Measurements from ENCODE around the gene SERPINB1. TPM values are rescaled to one million over a fixed set of nuclear protein-coding genes. Genes with fewer than 3 reads are reported as not detected.
"Not testable (repeated sequence)": the region's sequence is repeated elsewhere in the genome, so short reads cannot be mapped to it uniquely, and the experiment has no call there.

Gene SERPINB1
- total RNA-seq, result 19.3 and 33.5 TPM in 2 replicates
- 10.9 TPM for polyA plus RNA-seq (2012)

- peak; percentile 97 for DNase-seq (ENCODE audit: low read depth)
Observed at GRCh38 chr6:2841264-2842138, at the start of gene SERPINB1. TSS of gene SERPINB1 (minus strand) at chr6:2841863. CDS start at chr6:2840586, 1,277 bp downstream.

DNA sequence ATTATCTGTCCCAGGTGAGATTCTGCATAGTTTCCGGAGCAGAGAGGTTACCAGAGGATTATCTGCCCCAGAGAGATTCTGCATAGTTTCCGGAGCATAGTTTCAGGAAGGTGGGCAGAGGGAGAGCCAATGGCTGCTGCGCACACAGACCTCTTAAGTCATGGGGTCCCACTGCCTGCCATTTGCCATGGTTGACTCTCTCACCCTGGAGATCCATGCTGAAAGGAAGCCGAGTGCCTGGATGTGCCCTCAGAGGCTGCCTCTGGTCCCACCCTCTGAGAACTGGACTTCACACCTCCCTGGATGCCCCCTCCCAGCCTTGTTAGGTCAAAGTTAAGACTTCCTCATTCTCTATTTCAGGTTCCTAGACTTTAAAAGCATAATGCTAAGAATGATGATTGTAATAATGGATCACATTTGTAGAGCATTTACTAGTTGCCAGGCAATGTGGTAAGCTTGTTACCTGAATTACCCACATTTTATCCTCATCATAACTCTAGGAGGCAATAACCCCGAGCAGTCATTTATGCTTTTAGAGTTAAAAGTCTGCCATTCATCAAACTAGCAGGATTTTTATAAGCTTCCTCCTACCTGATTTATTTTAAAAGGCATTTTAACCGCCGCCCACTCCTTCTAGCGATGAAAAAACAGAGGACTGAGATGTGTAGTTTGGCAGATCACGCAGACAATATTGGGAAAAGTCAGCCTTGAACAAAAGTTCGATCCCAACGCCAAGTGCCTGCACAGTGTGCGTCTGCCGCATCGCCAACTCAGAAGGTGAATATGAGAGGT, 49.5 kb upstream of the SERPINB1 start:
- no peak for DNase-seq (ENCODE audit: low read depth)

- no peak for DNase-seq (ENCODE audit: low read depth)
Observed at GRCh38 chr6:2885967-2886735, 44.5 kb upstream of the SERPINB1 start.

GRCh38 chr6:2884804-2885203, 43.1 kb upstream of the SERPINB1 start:
- DNase-seq (ENCODE audit: low read depth), result no peak

DNA sequence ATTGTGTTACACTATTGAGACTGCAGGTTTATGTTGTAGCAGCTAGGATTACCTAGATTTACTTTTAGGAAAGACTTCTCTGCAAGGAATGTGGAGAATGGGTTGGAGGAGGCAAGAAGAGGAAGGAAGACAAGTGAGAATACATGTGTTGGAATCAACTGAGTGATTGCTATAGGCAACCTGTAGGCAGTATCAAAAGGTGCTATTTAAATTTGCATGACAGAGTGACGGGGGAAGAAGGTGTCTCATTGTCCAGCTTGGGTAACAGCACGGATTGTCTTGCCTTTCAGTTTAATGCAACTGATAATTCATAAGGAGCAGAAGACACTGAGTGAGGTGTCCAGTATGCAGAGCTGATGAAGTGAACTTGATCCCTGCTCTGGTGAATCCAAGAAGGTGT, 42.0 kb upstream of the SERPINB1 start:
- DNase-seq (ENCODE audit: low read depth), result no peak

GRCh38 chr6:2881423-2881822, 39.8 kb upstream of the SERPINB1 start:
- DNase-seq (ENCODE audit: low read depth), result no peak

GRCh38 chr6:2880156-2880555, 38.5 kb upstream of the SERPINB1 start:
- not testable (repeated sequence) for DNase-seq (ENCODE audit: low read depth)

- no peak for DNase-seq (ENCODE audit: low read depth)
Observed at GRCh38 chr6:2877960-2878359, 36.3 kb upstream of the SERPINB1 start.

DNA sequence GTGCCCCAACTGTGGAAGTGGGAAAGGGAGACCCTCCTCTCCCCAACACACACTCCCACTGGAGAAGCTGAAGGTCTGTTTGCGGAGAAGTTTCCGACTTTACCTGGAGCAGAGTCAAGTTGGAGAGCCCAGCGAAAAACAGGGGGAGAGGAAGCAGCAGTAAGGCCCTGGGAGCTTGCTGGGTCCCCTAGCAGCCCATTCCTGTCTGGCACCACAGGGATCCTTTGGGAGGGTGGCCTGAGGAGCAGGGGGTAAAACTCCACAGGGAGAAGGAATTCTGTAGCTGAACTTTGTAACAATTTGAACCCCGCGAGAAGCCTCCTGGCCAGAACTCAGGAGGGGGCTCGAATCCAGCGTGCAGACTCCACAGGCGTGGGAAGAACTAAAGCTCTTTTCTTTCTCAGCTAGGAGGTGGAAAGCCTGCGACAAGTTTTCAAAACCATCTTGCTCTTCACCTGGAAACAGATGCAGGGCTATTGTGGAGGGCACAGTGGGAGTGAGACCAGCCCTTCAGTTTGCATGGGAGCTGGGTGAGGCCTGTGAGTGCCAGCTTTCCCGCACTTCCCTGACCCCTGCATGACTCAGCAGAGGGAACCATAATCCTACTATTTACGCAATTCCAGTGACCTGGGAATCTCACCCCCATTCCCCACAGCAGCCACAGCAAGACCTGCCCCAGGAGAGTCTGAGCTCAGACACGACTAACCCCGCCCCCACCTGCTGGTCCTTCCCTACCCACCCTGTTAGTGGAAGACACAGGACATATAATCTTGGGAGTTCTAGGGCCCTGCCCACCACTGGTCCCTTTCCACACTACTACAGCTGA, 35.6 kb upstream of the SERPINB1 start:
- DNase-seq (ENCODE audit: low read depth), result peak; percentile 73

DNA sequence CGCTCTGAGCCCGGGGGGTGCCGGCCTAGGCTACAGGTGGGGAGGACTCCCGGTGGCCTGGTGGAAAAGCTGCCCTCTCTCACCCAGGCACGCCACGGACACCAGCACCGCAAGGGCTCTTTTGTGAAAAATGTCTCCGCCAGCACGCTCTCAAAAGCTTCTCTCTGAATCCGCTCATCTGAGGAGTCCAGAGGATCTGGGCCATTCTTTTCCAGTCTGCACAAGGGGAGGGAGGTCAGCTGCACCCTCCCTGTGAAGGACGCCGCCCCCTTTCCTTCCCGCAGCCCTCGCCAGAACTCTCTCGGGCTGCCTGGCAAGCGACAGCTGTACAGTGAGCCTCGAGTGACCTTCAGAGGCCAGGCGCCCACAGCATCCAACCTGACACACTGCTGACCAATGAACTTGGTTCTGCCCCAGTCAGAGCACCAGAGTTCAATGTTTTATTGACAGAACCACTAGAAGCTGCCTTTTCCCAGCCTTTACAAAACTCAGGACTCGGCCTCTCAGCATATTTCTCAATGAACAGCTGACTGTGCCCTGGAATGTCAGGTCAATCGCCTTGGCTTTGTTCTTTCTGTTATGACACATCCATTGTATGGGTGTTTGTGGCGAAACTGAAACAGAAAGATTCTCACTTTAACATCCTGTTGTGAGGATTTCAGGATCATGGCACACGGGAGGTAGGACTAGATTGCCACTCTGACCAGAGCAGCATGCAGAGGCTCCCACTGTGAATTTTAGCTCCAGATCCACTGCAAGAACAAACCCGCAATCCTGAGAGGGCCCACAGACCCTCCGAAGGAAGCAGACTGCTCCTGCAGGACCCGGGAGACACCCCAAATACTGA, 34.8 kb upstream of the SERPINB1 start:
- peak; percentile 98 for DNase-seq (ENCODE audit: low read depth)

GRCh38 chr6:2875359-2876191, 33.9 kb upstream of the SERPINB1 start:
- DNase-seq (ENCODE audit: low read depth), result peak; percentile 55

DNA sequence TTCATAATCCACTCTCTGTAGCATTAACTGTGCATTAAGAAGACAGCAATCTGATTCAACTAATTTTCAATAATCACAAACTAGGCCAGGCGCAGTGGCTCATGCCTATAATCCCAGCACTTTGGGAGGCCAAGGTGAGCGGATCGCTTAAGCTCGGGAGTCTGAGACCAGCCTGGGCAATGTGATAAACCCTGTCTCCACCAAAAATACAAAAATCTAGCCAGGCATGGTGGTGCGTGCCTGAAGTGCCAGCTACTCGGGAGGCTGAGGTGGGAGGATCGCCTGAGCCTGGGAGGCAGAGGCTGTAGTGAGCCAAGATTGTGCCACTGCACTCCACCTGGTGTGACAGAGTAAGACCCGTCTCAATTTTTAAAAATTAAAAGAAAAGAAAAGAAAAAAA, 32.0 kb upstream of the SERPINB1 start:
- no peak for DNase-seq (ENCODE audit: low read depth)

DNA sequence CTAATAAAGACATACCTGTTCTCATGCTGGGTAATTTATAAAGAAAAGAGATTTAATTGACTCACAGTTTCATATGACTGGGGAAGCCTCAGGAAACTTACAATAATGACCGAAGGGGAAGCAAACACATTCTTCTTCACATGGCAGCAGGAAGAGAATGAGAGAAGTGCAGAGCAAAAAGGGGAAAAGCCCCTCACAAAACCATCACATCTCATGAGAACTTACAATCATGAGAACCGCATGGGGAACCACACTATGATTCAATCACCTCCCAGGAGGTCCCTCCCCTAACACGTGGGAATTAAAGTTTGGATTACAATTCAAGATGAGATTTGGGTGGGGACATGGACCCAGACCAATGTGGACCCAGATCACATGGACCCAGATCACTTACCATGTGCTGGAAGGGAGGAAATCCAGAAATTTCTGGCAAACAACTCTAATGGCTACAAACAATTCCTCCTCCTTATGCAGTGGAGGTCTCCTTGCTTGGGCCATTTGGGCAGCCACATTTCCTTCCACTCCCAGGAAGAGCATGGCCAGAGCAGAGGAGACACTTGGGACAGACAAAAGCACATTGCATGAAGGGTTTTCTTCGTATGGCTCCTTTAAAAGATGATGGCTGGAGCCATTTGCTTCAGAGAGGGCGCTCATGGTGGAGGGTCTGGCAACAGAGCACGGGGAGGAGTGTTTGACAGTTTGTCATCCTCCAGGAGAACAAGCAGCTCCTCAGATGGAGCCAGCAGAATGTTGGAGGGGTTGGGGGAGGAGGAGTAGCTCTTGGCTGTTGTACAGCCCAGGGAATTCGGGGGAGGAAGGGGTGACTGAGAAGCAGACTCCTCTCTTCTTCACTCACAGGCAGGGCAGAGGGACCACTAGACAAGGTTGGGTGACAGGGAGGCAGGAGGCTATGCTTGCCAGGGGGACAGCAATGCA, 31.0 kb upstream of the SERPINB1 start:
- DNase-seq (ENCODE audit: low read depth), result no peak

DNA sequence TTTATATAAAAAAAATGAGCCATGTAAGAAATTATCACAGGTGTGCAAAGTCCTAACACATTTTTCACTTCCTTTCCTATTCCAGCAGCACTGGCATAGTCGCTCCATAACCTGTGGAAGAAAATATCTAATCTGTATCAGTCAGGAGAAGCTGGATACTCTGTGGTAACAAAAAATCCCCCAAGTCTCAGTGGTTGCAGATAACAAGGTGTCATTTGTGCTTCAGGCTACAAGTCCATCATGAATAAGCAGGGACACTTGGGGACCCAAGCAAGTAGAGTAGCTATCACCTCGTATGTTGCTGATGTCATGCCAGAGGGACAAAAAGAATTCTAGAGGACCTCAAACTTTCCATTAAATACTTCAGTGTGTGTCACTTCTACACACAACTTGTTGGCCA, 30.3 kb upstream of the SERPINB1 start:
- DNase-seq (ENCODE audit: low read depth), result no peak

GRCh38 chr6:2871102-2871501, 29.4 kb upstream of the SERPINB1 start:
- DNase-seq (ENCODE audit: low read depth), result no peak

- DNase-seq (ENCODE audit: low read depth), result no peak
Observed at GRCh38 chr6:2870046-2870636, 28.5 kb upstream of the SERPINB1 start.

GRCh38 chr6:2868637-2869036, 27.0 kb upstream of the SERPINB1 start:
- DNase-seq (ENCODE audit: low read depth), result no peak
